Heart left ventricle (tissue), 16 donors: Measurements from ENCODE around the gene P4HB. TPM values are rescaled to one million over a fixed set of nuclear protein-coding genes. Genes with fewer than 3 reads are reported as not detected.

Experiments used
- ATAC-seq, 4 donors: fragments of 200-7000 bp; cut with Tn5 transposase; one replicate each; pipeline ENCODE4 v1.9.1; 2020 to 2022; ENCODE audit warnings: moderate library complexity in 4 of 4, mild to moderate bottlenecking in 3 of 4, moderate number of reproducible peaks in 1 of 4
- DNase-seq, 5 donors: peaks; one replicate each; pipeline ENCODE4 v3.0.0-alpha.2; 2020
- H3K27ac ChIP-seq, 12 donors: fragments of 200-600 bp; sonication (generic) in 4 of 12; one replicate each; pipeline versions ENCODE4 v1.5.0 to v1.8.0; 2016 to 2022; ENCODE audit warnings: mild to moderate bottlenecking in 2 of 12
- H3K27me3 ChIP-seq, 9 donors: fragments of 200-600 bp; sonication (generic) in 2 of 9; one replicate each; pipeline versions ENCODE4 v1.5.1 to v1.8.0; 2016 to 2022; ENCODE audit warnings: mild to moderate bottlenecking in 3 of 9
- H3K36me3 ChIP-seq, 9 donors: fragments of 200-600 bp; sonication (generic) in 2 of 9; one replicate each; pipeline versions ENCODE4 v1.5.0 to v1.8.0; 2018 to 2022; ENCODE audit warnings: mild to moderate bottlenecking in 2 of 9
- H3K4me1 ChIP-seq, 12 donors: fragments of 200-600 bp; sonication (generic) in 4 of 12; one replicate each; pipeline versions ENCODE4 v1.5.0 to v1.8.0; 2016 to 2022; ENCODE audit warnings: mild to moderate bottlenecking in 3 of 12
- H3K4me3 ChIP-seq, 12 donors: fragments of 200-600 bp; sonication (generic) in 4 of 12; one replicate each; pipeline versions ENCODE4 v1.5.0 to v1.8.0; 2017 to 2022; ENCODE audit warnings: mild to moderate bottlenecking in 9 of 12, moderate library complexity in 4 of 12
- H3K9me3 ChIP-seq, 12 donors: fragments of 200-600 bp; sonication (generic) in 4 of 12; one replicate each; pipeline versions ENCODE4 v1.5.0 to v1.8.0; 2016 to 2022; ENCODE audit warnings: mild to moderate bottlenecking in 1 of 12
- POLR2A ChIP-seq, 2 donors: fragments of 450-650 bp; IDR thresholded peaks; one replicate each; pipeline ENCODE4 v1.6.1; 2017; ENCODE audit warnings: antibody characterized with exemption in 2 of 2, mild to moderate bottlenecking in 2 of 2, moderate library complexity in 2 of 2
- WGBS, 4 donors: extraction: QIAGEN DNeasy Blood & Tissue Kit in 2 of 4; methylation state at CpG; one replicate each; pipeline versions ENCODE4 v1.1.5 to v1.1.7; 2013 to 2018; 5-methylcytosine and 5-hydroxymethylcytosine counted together
- intact Hi-C, 10 donors: fragments of 100-400 bp; cut with DNase I; formaldehyde crosslinking; loops; one replicate each; pipeline versions ENCODE4 v1.11.1 to v1.14.2; 2022
- polyA plus RNA-seq, 2 donors: library from polyadenylated mRNA; stranded (reverse); fragments of 200-250 nt; gene quantifications; one replicate each; pipeline ENCODE4 v1.2.3, GENCODE V29; 2013
- total RNA-seq, 9 donors: library from RNA; depleted of rRNA in 2 of 9; stranded (reverse); fragments of >200 nt in 2 of 9; fragmentation: NEBNext Ultra II Directional in 3 of 9; extraction: Animal tissue kit (Norgen Biotek cat#: 25700) in 3 of 9; gene quantifications; one replicate each; pipeline versions ENCODE4 v1.1.0 to v1.2.4, GENCODE V29; 2016 to 2023
- TF ChIP-seq, protein P1 (sequence below), 12 donors: fragments of 200-600 bp; sonication (generic) in 4 of 12; IDR thresholded peaks; one replicate each; pipeline versions ENCODE4 v1.5.0 to v1.8.0; 2018 to 2022; ENCODE audit warnings: antibody characterized with exemption in 12 of 12, mild to moderate bottlenecking in 5 of 12
- donor health status: ischemic (EF 13 %, LVEDD 7.1; RV severe dilation, severe dysfunction).
- donor health status: healthy with polysubstance abuse.
- donor health status: DM: no; HTN: yes; CAD: no.
- donor health status: DM: no; HTN: no; CAD: no.
- donor health status: ischemic (EF 25% LVEDD 6.9; RV normal size, moderate dysfunction).
- donor health status: ischemic (EF 25% LVEDD 5.7; RV mildly dilated, moderate dysfunction).
- donor health status: healthy.
- donor health status: DM: yes; HTN: yes; CAD: no.
- donor health status: ischemic (EF 35%, LVEDD 5.7; RV mildly dilated, moderate dysfunction).
- donor health status: nonischemic (EF 11% LVEDD 7.7; RV severe dilation, severe dysfunction).
- donor health status: DM: yes; HTN: yes; CAD: no.
- donor health status: PGD.
- donor health status: ischemic (EF 29% LVEDD 5.4; RV normal size, mild dysfunction).
- donor health status: nonischemic (EF 23%, LVEDD 6.1; RV moderate dilation, normal function).

Gene P4HB
- total and polyA plus RNA-seq, 11 donors: 246 to 763 (median 374) TPM

DNA sequence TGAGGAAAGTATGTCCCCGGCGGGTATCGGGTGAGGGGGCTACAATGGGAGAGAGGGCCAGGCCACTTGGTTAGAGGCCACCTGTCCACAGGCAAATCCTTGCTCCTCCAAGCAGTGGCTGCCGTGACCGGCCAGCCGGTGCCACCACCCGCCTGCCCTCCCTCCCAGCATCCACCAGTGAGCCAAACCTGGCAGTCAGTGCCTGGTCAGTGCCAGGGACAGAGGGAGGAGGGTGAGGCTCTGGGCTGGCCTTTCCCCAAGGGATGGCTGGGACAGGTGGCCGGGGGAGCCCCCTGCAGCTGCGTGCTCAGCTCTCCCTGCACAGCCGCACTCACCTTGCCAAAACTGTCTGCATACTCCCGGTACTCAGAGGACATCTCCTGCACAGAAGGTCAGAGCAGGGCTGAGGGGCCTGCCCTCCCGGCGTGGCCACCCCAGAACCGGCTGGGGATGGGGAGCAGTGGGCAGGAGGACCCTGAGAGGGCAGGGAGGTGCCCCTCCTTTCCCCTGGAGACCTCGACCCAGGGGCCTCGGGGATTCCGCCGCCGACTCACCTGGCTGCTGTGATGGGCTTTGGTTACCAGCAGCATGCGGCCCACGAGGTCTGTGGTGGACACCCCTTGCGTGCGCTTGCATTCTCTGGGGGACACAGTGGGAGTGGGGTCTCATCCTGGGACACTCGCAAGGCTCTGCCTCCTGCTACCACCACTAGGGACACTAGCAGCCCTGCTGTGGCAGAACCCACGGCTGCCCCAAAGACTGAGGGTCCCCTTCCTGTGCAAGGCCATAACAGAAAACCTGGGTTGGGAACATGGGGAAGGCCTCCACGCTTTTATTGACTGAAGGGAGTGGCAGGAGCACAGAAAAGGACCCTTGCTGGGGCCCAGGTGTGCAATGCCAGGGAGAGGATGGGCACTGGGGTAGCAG, 47.1 kb upstream of the P4HB start:
- Histone ChIP-seq H3K27ac (no peak overlapping the region), H3K9me3 (no peaks in the 10 kb centered on the region), H3K36me3 (peaks cover 0 to 48% (median 5%) of the 10 kb centered on the region in 9 donors), H3K4me3 (no peak overlapping the region), H3K4me1 (peaks cover 5 to 28% (median 14%) of the 10 kb centered on the region in 12 donors), H3K27me3 (peaks cover 0 to 5% (median 0%) of the 10 kb centered on the region in 9 donors)
- ATAC-seq: no peak
- DNase-seq: no peak
- intact Hi-C loops: no loop called here
- WGBS, 4 donors: 90 to 94% (median 92%) methylated on average over 11 to 26 of the region's 26 CpGs
- TF ChIP-seq, protein P1, sequence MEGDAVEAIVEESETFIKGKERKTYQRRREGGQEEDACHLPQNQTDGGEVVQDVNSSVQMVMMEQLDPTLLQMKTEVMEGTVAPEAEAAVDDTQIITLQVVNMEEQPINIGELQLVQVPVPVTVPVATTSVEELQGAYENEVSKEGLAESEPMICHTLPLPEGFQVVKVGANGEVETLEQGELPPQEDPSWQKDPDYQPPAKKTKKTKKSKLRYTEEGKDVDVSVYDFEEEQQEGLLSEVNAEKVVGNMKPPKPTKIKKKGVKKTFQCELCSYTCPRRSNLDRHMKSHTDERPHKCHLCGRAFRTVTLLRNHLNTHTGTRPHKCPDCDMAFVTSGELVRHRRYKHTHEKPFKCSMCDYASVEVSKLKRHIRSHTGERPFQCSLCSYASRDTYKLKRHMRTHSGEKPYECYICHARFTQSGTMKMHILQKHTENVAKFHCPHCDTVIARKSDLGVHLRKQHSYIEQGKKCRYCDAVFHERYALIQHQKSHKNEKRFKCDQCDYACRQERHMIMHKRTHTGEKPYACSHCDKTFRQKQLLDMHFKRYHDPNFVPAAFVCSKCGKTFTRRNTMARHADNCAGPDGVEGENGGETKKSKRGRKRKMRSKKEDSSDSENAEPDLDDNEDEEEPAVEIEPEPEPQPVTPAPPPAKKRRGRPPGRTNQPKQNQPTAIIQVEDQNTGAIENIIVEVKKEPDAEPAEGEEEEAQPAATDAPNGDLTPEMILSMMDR (IDR thresholded peaks at IDR 0.05): no peak
- no peak for TF ChIP-seq POLR2A (IDR thresholded peaks at IDR 0.05)

DNA sequence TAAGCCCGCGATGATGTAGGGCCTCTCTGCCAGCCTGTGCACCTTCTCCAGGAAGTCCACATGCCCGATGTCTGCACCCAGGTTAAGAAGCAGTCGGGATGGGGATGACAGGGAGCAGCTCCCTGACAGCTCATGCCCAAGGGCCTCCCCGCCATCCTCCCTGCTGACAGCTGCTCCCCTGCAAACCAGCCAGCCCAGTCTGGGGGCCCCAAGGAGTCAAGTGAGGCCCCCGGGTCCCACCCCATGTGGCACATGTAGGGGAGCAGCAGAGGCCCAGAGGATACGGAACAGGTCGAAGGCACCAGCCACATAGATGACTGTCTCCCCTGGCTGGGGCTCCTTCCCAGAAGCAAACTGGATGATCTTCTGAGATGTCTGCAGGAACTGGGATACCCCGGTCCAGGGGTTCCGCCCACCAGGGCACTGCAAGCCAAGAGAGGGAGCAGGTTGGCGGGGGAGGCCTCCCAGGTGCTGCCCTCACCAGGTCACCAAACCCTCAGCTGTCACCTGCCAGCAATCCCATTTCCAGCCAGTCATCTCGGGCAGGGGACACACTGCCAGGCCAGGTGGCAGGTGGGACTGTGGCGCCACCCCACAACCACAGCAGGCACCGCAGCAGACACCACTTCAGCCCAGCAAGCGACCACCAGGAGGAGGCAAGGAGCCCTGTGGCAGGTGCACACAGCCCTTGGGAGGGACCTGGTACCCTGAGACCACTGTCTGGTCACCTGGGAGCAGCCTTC, 46.3 kb upstream of the P4HB start:
- no peak for DNase-seq
- peaks cover 0 to 44% (median 3%) of the 10 kb centered on the region in 9 donors for H3K36me3 ChIP-seq
- intact Hi-C loops: no loop called here

DNA sequence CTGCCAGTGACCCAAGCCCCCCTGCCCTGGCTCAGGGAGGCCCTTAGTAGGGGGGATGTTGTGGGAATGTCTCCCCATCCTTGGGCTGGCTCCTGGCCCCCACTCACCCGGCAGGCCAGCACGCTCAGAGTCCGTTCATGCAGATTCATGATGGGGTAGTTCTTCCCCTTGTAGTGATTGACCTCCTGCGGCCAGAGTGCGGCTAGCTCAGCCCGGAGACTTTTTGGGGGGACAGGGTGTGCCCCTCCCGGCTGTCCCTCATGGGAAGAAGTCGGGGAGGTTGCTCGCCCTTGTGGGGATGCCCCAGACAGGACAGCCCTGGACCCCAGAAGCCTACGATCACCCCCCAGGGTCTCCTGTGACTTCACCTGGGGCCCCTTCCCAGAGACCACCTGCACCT, 45.7 kb upstream of the P4HB start:
- intact Hi-C loops: no loop called here
- Histone ChIP-seq H3K9me3 (no peaks in the 10 kb centered on the region), H3K27me3 (peaks cover 0 to 19% (median 0%) of the 10 kb centered on the region in 9 donors), H3K36me3 (peaks cover 0 to 44% (median 3%) of the 10 kb centered on the region in 9 donors), H3K4me1 (peaks cover 9 to 32% (median 16%) of the 10 kb centered on the region in 12 donors), H3K4me3 (no peak overlapping the region), H3K27ac (no peak overlapping the region)
- WGBS, 4 donors: 89 to 96% (median 93%) methylated on average over 5 to 10 of the region's 10 CpGs
- ATAC-seq: no peak
- DNase-seq: no peak
- TF ChIP-seq POLR2A (IDR thresholded peaks at IDR 0.05): no peak
- TF ChIP-seq, protein P1 (IDR thresholded peaks at IDR 0.05): no peak

More for the DNA sequence above, 46.3 kb upstream of the P4HB start:
- WGBS, 4 donors: 93 to 100% (median 94%) methylated on average over 3 to 15 of the region's 15 CpGs
- TF ChIP-seq POLR2A (IDR thresholded peaks at IDR 0.05): no peak
- TF ChIP-seq, protein P1 (IDR thresholded peaks at IDR 0.05): no peak
- no peak for ATAC-seq
- no peak overlapping the region for H3K27ac ChIP-seq
- H3K27me3 ChIP-seq: peaks cover 0 to 13% (median 0%) of the 10 kb centered on the region in 9 donors
- H3K4me3 ChIP-seq: no peak overlapping the region
- H3K9me3 ChIP-seq: no peaks in the 10 kb centered on the region
- H3K4me1 ChIP-seq: peaks cover 7 to 30% (median 15%) of the 10 kb centered on the region in 12 donors

DNA sequence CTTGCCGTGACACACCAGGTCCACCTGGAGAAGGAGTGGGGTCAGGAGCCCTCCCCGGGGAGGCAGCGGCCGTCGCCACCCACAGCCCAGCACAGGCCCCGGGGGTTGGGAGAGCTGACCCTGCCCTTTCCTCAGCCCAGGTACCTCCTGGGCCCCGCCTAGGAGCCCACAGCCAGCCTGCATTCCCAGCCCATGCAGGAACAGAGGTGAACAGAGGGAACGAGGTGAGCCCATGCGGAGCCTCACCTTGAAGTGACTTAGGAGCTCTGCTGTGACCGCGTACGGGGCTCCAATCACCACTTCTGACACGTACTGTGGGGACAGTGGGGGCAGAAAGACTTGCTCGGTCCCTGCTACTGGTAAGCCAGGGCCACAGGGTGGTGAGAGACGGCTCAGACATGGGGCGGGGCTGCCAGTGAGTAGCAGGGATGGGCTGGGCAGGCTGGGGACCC, 45.1 kb upstream of the P4HB start:
- no peak for ATAC-seq
- H3K4me1 ChIP-seq: peaks cover 7 to 26% (median 14%) of the 10 kb centered on the region in 12 donors
- TF ChIP-seq, protein P1 (IDR thresholded peaks at IDR 0.05): no peak
- TF ChIP-seq POLR2A (IDR thresholded peaks at IDR 0.05): no peak
- peaks cover 0 to 46% (median 4%) of the 10 kb centered on the region in 9 donors for H3K36me3 ChIP-seq
- H3K4me3 ChIP-seq: no peak overlapping the region
- intact Hi-C loops: no loop called here
- H3K27me3 ChIP-seq: peaks cover 0 to 19% (median 0%) of the 10 kb centered on the region in 9 donors
- H3K9me3 ChIP-seq: no peaks in the 10 kb centered on the region
- H3K27ac ChIP-seq: no peak overlapping the region
- peak in 1 of 5 donors; percentile 58 for DNase-seq
- WGBS, 4 donors: 93 to 96% (median 95%) methylated on average over 12 to 16 of the region's 16 CpGs
